SK-N-SH treated with all-trans-retinoic acid at 6 μM for 48 hours (cell line): ENCODE results near the gene POLG2.

ENCODE experiments used
- ARNTL ChIP-seq: fragments of 450-650 bp; formaldehyde crosslinking; IDR thresholded peaks from 2 replicates; pipeline ENCODE4 v1.5.0; 2020; ENCODE audit warnings: low read depth, mild to moderate bottlenecking, moderate library complexity, borderline replicate concordance
- RARB ChIP-seq: fragments of 250-450 bp; sonication (Bioruptor Pico); IDR thresholded peaks from 2 replicates; pipeline ENCODE4 v1.8.0; 2021; ENCODE audit warnings: mild to moderate bottlenecking, moderate library complexity
- SNAI2 ChIP-seq: fragments of 250-450 bp; sonication (Bioruptor Pico); IDR thresholded peaks from 2 replicates; pipeline ENCODE4 v1.5.0; 2020; ENCODE audit warnings: mild to moderate bottlenecking, moderate library complexity
- TSHZ2 ChIP-seq: fragments of 250-450 bp; sonication (Bioruptor Pico); IDR thresholded peaks from 2 replicates; pipeline ENCODE4 v1.5.0; 2020; ENCODE audit warnings: mild to moderate bottlenecking, moderate library complexity
- ZFP3 ChIP-seq: fragments of 250-450 bp; sonication (Bioruptor Pico); IDR thresholded peaks from 2 replicates; pipeline ENCODE4 v1.5.0; 2020; ENCODE audit warnings: mild to moderate bottlenecking, moderate library complexity
- ZNF565 ChIP-seq: fragments of 450-650 bp; formaldehyde crosslinking; conservative IDR thresholded peaks from 2 replicates; pipeline ENCODE4 v1.5.0; 2020; ENCODE audit warnings: low read depth, mild to moderate bottlenecking, moderate library complexity
- ZNF70 ChIP-seq: fragments of 450-650 bp; formaldehyde crosslinking; IDR thresholded peaks from 2 replicates; pipeline ENCODE4 v1.5.0; 2020; ENCODE audit warnings: mild to moderate bottlenecking, moderate library complexity
- TF ChIP-seq, protein P1 (sequence below): fragments of 250-450 bp; sonication (Bioruptor Pico); IDR thresholded peaks from 2 replicates; pipeline ENCODE4 v1.8.0; 2020; ENCODE audit warnings: mild to moderate bottlenecking, moderate library complexity, borderline replicate concordance
- TF ChIP-seq, protein P2 (sequence below): fragments of 250-450 bp; sonication (Bioruptor Pico); IDR thresholded peaks from 2 replicates; pipeline ENCODE4 v1.5.1; 2021; ENCODE audit warnings: mild to moderate bottlenecking, moderate library complexity

- TF ChIP-seq ZNF70 (CRISPR knock-in tag) (no peak), ZFP3 (CRISPR knock-in tag) (no peak), RARB (CRISPR knock-in tag) (no peak), ZNF565 (CRISPR knock-in tag) (no peak), SNAI2 (CRISPR knock-in tag) (no peak), TSHZ2 (CRISPR knock-in tag) (no peak), ARNTL (CRISPR knock-in tag) (peak; percentile 20; the same call in 1 of the 2 replicates)
- TF ChIP-seq, protein P1, sequence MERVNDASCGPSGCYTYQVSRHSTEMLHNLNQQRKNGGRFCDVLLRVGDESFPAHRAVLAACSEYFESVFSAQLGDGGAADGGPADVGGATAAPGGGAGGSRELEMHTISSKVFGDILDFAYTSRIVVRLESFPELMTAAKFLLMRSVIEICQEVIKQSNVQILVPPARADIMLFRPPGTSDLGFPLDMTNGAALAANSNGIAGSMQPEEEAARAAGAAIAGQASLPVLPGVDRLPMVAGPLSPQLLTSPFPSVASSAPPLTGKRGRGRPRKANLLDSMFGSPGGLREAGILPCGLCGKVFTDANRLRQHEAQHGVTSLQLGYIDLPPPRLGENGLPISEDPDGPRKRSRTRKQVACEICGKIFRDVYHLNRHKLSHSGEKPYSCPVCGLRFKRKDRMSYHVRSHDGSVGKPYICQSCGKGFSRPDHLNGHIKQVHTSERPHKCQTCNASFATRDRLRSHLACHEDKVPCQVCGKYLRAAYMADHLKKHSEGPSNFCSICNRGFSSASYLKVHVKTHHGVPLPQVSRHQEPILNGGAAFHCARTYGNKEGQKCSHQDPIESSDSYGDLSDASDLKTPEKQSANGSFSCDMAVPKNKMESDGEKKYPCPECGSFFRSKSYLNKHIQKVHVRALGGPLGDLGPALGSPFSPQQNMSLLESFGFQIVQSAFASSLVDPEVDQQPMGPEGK (CRISPR knock-in tag) = no peak
- TF ChIP-seq, protein P2, sequence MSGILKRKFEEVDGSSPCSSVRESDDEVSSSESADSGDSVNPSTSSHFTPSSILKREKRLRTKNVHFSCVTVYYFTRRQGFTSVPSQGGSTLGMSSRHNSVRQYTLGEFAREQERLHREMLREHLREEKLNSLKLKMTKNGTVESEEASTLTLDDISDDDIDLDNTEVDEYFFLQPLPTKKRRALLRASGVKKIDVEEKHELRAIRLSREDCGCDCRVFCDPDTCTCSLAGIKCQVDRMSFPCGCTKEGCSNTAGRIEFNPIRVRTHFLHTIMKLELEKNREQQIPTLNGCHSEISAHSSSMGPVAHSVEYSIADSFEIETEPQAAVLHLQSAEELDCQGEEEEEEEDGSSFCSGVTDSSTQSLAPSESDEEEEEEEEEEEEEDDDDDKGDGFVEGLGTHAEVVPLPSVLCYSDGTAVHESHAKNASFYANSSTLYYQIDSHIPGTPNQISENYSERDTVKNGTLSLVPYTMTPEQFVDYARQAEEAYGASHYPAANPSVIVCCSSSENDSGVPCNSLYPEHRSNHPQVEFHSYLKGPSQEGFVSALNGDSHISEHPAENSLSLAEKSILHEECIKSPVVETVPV = no peak
Measured at GRCh38 chr17:64500862-64501765, 4.3 kb upstream of the POLG2 start.
